SK-N-MC (cell line): ENCODE measurements around the gene LCN1.

Source experiments
- DNase-seq: peaks from one replicate; pipeline ENCODE4 v3.0.0-alpha.2; 2011; ENCODE audit warnings: low read depth, low spot score
- H3K27ac ChIP-seq: fragments of 200-600 bp; sonication (generic); 2 replicates; pipeline ENCODE4 v1.5.1; 2016; ENCODE audit warnings: mixed run types
- H3K36me3 ChIP-seq: fragments of 200-600 bp; sonication (generic); 2 replicates; pipeline ENCODE4 v1.6.1; 2017; ENCODE audit warnings: antibody characterized with exemption, low read length, mixed read lengths; ENCODE audit not compliant: insufficient read depth
- H3K4me3 ChIP-seq: fragments of 200-600 bp; sonication (generic); 2 replicates; pipeline ENCODE4 v1.5.1; 2016
- H3K9ac ChIP-seq: fragments of 200-600 bp; sonication (generic); 2 replicates; pipeline ENCODE4 v1.8.0; 2017; ENCODE audit warnings: mixed run types, mixed read lengths; ENCODE audit not compliant: insufficient read length
- H3K9me3 ChIP-seq: fragments of 200-600 bp; sonication (generic); 2 replicates; pipeline ENCODE4 v1.6.1; 2017; ENCODE audit warnings: low read depth, mild to moderate bottlenecking, antibody characterized with exemption, low read length, moderate library complexity, mixed read lengths
- EZH2 ChIP-seq: fragments of 200-600 bp; sonication (generic); IDR thresholded peaks from one replicate; pipeline ENCODE4 v1.6.1; 2017; ENCODE audit warnings: antibody characterized with exemption
- FOXP2 ChIP-seq: optimal IDR thresholded peaks from 2 replicates; pipeline ENCODE3; 2011; ENCODE audit warnings: mild to moderate bottlenecking, moderate library complexity; ENCODE audit not compliant: insufficient read depth; ENCODE audit errors: extremely low read length, control extremely low read depth
- POLR2AphosphoS5 ChIP-seq: IDR thresholded peaks from 2 replicates; pipeline ENCODE4 v1.6.1; 2012; ENCODE audit warnings: mild to moderate bottlenecking, low read depth, low read length, borderline replicate concordance

The LCN1 gene

DNA sequence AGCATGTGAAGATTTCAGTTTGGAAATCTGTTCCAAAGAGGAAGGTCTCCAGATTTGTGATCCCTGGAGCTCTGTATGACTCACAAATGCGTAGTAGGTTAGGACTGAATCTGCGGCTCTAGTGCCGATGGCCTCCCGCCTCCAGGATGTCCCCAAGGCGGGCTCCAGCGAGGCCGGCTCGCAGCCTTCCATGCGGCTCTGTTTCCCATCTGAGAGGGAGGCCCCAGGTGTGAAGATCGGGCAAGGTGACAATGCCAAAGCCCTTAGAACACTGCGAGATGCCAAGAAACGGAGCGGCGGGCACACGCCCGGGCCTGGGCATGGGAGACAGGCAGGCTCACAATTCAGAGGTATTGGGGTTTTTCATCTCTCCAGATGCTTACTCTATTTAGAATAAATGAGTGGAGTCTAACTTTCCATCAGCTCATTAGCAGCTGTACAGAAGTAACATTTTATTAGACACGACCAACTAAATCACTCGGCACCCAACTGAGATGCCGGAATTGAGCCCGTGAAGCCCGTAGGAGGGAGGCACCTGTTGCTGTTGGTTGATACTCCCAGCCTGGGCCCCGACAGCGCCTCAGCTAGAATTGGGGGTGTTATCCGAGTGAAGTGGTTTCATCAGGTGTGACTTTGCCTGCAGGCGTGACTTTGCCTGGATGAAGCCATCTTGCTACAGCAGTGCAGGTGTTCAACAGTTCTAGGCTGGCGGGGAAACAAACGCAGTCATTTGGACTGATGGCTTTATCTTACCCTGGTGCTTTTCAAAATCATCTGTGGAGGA, 28.2 kb upstream of the LCN1 start:
- Histone ChIP-seq H3K9me3 (no peaks in the 10 kb centered on the region), H3K9ac (no peak overlapping the region), H3K36me3 (no peaks in the 10 kb centered on the region), H3K4me3 (no peak overlapping the region), H3K27ac (no peak overlapping the region)
- TF ChIP-seq POLR2AphosphoS5 (no peak), EZH2 (no peak), FOXP2 (no peak)
- DNase-seq = no peak

DNA sequence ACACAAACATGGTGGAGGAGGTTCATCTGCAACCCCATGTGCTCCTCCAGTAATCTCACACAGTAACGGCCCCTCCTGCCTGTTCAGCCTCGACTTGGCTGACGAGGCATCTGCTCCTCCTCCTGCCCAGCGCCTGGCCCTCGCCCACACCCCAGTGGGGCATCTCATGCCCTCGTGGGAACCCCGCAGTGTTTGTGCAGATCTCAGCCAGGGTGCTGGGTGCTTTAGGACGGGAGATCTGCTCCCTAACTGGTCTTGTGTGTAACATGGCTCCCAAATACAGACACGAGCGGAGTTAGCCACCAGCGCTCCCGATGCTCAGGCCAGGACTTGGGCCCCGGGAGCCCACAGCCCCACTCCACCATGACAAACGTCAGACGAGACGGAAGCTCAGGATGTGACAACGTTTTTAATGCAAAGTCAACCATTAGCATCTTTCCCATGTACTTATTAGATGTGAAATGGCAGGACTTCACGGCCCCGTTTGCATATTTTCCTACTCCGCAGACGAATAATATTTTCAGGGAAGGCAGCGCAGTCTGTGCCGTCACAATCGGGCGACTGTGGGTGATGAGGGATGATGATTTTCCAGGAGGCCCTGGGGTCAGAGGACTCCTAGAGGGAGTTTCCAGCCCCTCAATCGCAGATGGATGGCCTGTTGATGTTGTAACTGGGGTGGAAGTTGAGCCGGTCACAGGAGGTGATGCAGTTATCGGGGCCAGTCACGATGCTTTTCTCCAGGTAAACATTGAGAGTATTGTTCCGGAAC, 26.3 kb upstream of the LCN1 start:
- Histone ChIP-seq H3K36me3 (no peaks in the 10 kb centered on the region), H3K9me3 (no peaks in the 10 kb centered on the region), H3K27ac (no peak overlapping the region), H3K4me3 (no peak overlapping the region), H3K9ac (no peak overlapping the region)
- no peak for TF ChIP-seq FOXP2
- no peak for TF ChIP-seq EZH2
- no peak for TF ChIP-seq POLR2AphosphoS5
- DNase-seq = no peak

DNA sequence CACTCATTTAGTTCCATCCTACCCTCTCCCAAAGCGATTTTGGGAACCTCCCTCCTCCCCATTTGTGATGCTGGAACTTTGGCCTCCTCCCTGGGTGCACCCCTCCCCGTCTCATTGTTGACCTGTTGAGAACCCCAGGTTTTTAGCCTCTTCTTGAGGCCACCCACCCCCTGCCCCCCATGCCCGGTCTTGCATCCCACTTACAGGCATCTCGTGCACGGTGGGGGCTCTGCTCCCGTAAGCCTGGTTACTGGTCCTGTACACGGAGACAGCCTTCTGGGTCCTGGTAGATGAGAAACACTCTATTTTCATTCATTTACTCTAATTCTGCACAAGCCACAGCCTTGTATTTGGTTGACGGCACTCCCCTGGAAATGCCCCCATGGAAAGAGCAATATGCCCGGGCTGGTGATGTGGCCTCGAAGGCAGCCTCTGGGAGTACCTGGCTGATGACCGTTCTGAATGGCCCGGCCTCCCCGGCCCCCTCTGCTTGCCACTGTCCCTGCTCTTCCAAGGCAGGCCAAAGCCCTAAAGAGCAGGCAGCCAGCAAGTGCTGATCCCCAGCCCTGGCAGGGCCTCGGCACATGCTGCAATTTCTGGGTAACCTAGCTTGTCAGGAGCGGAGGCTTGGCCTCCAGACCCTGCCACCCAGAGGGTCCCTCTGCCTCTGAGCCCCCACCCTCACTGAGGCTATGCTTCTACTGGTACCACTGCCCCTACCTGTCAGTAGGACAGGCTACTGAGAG, 22.7 kb upstream of the LCN1 start:
- Histone ChIP-seq H3K36me3 (peaks cover 19% of the 10 kb centered on the region), H3K27ac (no peak overlapping the region), H3K9me3 (no peaks in the 10 kb centered on the region), H3K9ac (no peak overlapping the region), H3K4me3 (peak overlapping the region; percentile 94)
- no peak for DNase-seq
- TF ChIP-seq EZH2 (no peak), POLR2AphosphoS5 (no peak), FOXP2 (no peak)

DNA sequence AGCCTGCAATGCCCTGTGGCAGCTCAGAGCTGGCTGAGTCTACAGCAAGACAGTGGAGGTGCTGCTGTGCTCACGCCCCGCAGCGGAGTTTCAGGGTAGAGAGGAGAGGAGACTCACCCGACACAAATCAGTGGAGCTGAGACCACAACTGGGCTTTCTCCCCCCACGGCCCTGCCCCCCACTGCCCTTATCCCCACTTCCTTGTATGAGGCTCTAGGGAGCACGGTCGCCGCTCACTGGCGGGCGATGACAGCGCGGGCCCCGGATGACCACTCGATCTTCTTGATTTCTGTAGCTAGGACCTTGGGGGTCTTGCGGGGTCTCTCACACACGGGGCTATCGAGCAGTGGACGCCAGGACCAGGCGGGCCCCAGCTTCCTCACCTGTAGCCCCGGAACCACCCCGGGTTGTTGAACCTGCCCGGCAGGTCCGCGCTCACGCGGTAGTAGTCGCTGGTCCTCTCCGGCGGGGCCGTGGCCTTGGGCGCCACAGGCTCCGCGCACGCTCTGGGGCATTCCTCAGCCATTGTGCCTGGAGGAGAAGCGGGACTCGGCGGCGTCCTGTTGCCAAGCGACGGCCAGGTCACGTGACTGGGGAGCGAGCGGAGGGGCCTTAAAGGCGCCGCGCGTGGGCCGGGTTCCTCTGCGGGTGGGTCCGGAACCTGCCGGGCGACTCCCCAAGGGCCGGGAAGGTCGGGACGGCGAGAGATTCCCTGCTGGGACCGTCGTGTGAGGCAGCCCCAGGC, 21.7 kb upstream of the LCN1 start:
- TF ChIP-seq EZH2 (no peak), POLR2AphosphoS5 (0 out of 2 replicates have a peak, but pooled peaks have one; percentile 47)
- DNase-seq = no peak
- H3K9me3 ChIP-seq = no peaks in the 10 kb centered on the region
- peaks cover 29% of the 10 kb centered on the region for H3K36me3 ChIP-seq
- H3K4me3 ChIP-seq = peak overlapping the region; percentile 94
- H3K9ac ChIP-seq = peak overlapping the region; percentile 94
- no peak overlapping the region for H3K27ac ChIP-seq

DNA sequence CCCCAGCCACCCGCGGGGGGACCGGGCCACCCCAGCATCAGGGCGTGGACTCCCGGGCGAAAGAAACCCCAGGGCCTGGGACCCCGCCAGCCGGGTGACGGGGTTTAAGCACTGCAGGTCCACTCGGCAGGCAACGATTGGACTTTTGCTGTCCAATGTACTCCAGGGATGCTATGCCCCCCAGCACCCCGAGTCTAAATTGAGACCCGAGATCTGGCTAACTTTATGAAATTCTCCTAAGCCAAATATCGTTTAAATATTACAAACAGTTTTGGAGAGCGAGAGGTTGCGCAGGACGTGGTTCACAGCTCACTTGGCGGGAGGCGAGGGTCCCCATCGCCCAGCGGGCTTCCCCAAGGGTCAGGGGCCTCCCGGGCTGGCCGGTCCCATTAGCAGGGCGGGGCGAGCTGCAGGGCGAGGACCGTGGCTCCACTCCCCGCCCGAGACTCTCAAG, 21.1 kb upstream of the LCN1 start:
- DNase-seq = no peak
- H3K36me3 ChIP-seq = peaks cover 35% of the 10 kb centered on the region
- H3K9me3 ChIP-seq = no peaks in the 10 kb centered on the region
- peak overlapping the region; percentile 94 for H3K9ac ChIP-seq
- no peak overlapping the region for H3K27ac ChIP-seq
- H3K4me3 ChIP-seq = peak overlapping the region; percentile 94
- TF ChIP-seq FOXP2 (no peak), POLR2AphosphoS5 (no peak), EZH2 (no peak)

DNA sequence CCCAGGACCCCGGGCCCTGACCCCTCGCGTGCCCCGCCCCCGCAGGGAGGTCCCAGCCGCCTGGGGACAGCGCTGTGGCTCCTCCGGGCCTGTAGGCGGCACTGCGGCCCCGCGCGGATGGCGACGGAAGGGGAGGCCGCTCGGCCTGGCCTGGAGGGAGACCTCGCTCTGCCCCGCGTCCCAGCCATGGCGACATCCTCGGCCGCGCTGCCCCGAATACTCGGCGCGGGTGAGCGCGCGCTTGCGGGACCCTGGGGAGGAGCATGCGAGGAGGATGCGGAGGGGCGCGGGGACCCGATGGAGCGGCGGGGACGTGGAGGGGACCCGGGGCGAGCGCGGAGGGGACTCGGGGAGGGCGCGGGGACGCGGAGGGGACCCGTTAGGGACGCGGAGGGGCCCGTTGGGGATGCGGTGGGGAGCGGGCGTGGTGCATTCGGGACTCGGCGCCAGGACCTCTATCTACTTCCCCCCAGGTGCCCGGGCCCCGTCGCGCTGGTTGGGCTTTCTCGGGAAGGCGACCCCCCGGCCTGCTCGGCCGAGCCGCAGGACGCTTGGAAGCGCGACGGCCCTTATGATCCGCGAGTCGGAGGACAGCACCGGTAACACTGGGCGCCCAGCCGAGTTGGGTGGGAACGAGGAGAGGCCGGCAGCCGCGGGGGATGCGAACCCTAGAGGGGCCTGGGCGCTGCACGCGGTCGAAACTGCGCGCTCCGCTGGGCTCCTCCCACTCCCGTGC, 20.5 kb upstream of the LCN1 start, which contains the start of gene MRPS2:
TSS of gene MRPS2 (plus strand) at position 158 of the 736 bp plus-strand sequence. CDS start at position 187, 29 bp downstream.
- H3K36me3 ChIP-seq = peaks cover 37% of the 10 kb centered on the region

More for the DNA sequence above, 20.5 kb upstream of the LCN1 start, which contains the start of gene MRPS2:
- H3K9ac ChIP-seq = peak within 1 kb of the TSS; percentile 94
- H3K9me3 ChIP-seq = no peaks in the 10 kb centered on the region
- TF ChIP-seq FOXP2 = peak; percentile 86
- TF ChIP-seq EZH2 = no peak
- TF ChIP-seq POLR2AphosphoS5 = peak; percentile 89
- 0 out of 2 replicates have a peak within 1 kb of the TSS, but pooled peaks have one; percentile 50 for H3K27ac ChIP-seq
- DNase-seq = no peak
- peak within 1 kb of the TSS; percentile 94 for H3K4me3 ChIP-seq
